Ascending aorta (tissue), 2 donors: ENCODE data around the gene DLX3. TPM values are rescaled to one million over a fixed set of nuclear protein-coding genes. Genes with fewer than 3 reads are reported as not detected.
A peak's percentile ranks its signal among the peaks of the same experiment; 100 is the strongest.

Experiments used
- DNase-seq, 2 donors: peaks; one replicate each; pipeline ENCODE4 v3.0.0-alpha.2; 2019; ENCODE audit warnings: low spot score in 2 of 2
- H3K27ac ChIP-seq, 2 donors: fragments of 200-600 bp; sonication (generic); one replicate each; pipeline ENCODE4 v1.5.1; 2016 to 2017; ENCODE audit warnings: mild to moderate bottlenecking in 1 of 2
- H3K27me3 ChIP-seq: fragments of 200-600 bp; sonication (generic); one replicate; pipeline ENCODE4 v1.5.1; 2017
- H3K36me3 ChIP-seq, 2 donors: fragments of 200-600 bp; sonication (generic); one replicate each; pipeline ENCODE4 v1.5.1; 2016
- H3K4me1 ChIP-seq, 2 donors: fragments of 200-600 bp; sonication (generic); one replicate each; pipeline ENCODE4 v1.5.1; 2016 to 2017; ENCODE audit warnings: mild to moderate bottlenecking in 1 of 2
- H3K4me3 ChIP-seq, 2 donors: fragments of 200-600 bp; sonication (generic); one replicate each; pipeline ENCODE4 v1.5.1; 2016 to 2017; ENCODE audit warnings: mild to moderate bottlenecking in 1 of 2
- H3K9me3 ChIP-seq, 2 donors: fragments of 200-600 bp; sonication (generic); one replicate each; pipeline ENCODE4 v1.5.1; 2016
- intact Hi-C: fragments of 100-400 bp; cut with DNase I; formaldehyde crosslinking; loops from one replicate; pipeline ENCODE4 v1.15.1; 2023
- total RNA-seq: library from RNA; depleted of rRNA; stranded (reverse); fragments of >200 nt; gene quantifications from one replicate; pipeline ENCODE4 v1.1.0, GENCODE V29; 2016
- TF ChIP-seq, protein P1 (sequence below), 3 experiments: fragments of 200-600 bp in 2 of 3; fragments of 450-650 bp in 1 of 3; sonication (generic) in 2 of 3; IDR thresholded peaks; one replicate each; pipeline ENCODE4 v1.5.1; 2016 to 2019; ENCODE audit warnings: antibody characterized with exemption in 3 of 3, mild to moderate bottlenecking in 1 of 3, moderate library complexity in 1 of 3

Gene DLX3
- total RNA-seq, 1 donor from 2014 or later: 1.6 TPM

DNA sequence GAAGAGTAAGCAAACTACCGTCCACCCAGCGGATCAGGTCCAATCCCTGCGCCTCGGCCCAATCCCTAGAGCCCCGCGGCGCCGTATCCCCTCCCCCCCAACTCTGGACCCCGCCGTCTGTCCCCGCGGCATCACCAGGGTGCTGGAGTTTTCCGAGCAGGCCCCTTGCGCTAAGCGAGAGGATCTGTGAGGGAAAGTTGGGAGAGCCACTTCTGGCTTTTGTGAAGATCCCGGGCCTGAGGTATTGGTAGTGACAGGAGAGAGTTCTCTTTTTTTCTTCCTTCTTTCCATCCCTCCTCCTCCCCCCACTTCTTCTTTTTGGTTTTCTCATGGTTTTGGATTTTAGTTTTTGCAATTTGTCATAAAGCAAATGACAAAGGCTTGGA lies 29.5 kb downstream of the DLX3 start:
- peaks cover 9 to 31% of the 10 kb centered on the region in 2 donors for H3K4me1 ChIP-seq
- H3K27me3 ChIP-seq: peaks cover 33% of the 10 kb centered on the region
- intact Hi-C loops: no loop called here
- TF ChIP-seq, protein P1, sequence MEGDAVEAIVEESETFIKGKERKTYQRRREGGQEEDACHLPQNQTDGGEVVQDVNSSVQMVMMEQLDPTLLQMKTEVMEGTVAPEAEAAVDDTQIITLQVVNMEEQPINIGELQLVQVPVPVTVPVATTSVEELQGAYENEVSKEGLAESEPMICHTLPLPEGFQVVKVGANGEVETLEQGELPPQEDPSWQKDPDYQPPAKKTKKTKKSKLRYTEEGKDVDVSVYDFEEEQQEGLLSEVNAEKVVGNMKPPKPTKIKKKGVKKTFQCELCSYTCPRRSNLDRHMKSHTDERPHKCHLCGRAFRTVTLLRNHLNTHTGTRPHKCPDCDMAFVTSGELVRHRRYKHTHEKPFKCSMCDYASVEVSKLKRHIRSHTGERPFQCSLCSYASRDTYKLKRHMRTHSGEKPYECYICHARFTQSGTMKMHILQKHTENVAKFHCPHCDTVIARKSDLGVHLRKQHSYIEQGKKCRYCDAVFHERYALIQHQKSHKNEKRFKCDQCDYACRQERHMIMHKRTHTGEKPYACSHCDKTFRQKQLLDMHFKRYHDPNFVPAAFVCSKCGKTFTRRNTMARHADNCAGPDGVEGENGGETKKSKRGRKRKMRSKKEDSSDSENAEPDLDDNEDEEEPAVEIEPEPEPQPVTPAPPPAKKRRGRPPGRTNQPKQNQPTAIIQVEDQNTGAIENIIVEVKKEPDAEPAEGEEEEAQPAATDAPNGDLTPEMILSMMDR (IDR thresholded peaks at IDR 0.05): no peak
- no peak for DNase-seq
- H3K36me3 ChIP-seq: no peaks in the 10 kb centered on the region
- H3K4me3 ChIP-seq: no peak overlapping the region
- H3K9me3 ChIP-seq: no peaks in the 10 kb centered on the region
- no peak overlapping the region for H3K27ac ChIP-seq

DNA sequence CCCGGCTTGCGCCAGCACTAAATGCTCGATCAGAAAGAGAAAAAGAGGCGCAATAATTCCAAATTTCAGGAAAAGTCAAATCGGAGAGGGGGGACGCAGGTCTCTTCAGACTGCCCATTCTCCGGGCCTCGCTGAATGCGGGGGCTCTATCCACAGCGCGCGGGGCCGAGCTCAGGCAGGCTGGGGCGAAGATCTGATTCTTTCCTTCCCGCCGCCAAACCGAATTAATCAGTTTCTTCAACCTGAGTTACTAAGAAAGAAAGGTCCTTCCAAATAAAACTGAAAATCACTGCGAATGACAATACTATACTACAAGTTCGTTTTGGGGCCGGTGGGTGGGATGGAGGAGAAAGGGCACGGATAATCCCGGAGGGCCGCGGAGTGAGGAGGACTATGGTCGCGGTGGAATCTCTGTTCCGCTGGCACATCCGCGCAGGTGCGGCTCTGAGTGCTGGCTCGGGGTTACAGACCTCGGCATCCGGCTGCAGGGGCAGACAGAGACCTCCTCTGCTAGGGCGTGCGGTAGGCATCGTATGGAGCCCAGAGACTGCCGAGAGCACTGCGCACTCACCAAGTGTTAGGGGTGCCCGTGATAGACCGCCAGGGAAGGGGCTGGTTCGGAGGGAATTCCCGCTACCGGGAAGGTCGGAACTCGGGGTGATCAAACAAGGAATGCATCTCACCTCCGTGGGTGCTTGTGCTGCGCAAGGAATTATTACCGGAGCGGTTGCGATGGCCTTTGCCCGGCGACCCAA lies 30.1 kb downstream of the DLX3 start:
- DNase-seq: no peak
- Histone ChIP-seq H3K9me3 (no peaks in the 10 kb centered on the region), H3K4me1 (peaks cover 9 to 31% of the 10 kb centered on the region in 2 donors), H3K27me3 (peaks cover 33% of the 10 kb centered on the region), H3K27ac (no peak overlapping the region), H3K4me3 (no peak overlapping the region), H3K36me3 (no peaks in the 10 kb centered on the region)
- TF ChIP-seq, protein P1 (IDR thresholded peaks at IDR 0.05): no peak
- intact Hi-C loops: no loop called here

DNA sequence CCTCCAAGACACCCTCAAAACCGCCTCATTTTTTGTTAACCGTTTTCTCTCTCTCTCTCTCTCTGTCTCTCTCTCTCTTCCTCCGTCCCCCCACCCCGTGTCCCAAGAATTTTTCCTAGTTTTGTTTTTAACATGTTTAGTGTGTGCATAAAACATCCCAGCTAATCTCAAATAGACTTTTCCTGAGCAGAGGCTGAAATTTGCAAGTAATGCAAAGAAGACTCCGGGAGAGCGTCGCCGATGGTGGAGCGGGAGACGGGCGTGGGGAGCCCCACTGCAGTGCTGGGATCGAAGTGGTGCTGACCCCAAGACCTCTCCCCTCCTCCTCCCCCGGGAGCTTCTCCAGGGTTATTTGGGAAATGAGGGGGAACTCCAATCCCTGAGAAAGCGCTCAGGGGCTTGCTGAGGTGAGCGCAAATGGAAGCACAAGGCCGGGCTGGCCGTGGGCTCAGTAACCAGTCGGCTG lies 30.7 kb downstream of the DLX3 start:
- no peaks in the 10 kb centered on the region for H3K36me3 ChIP-seq
- H3K9me3 ChIP-seq: no peaks in the 10 kb centered on the region
- intact Hi-C loops: no loop called here
- H3K27me3 ChIP-seq: peaks cover 31% of the 10 kb centered on the region
- H3K27ac ChIP-seq: no peak overlapping the region
- TF ChIP-seq, protein P1 (IDR thresholded peaks at IDR 0.05): no peak
- H3K4me1 ChIP-seq: peaks cover 9 to 27% of the 10 kb centered on the region in 2 donors
- H3K4me3 ChIP-seq: peak overlapping the region in 1 of 2 donors; percentile 30
- DNase-seq: no peak

GRCh38 chr17:49963626-49964302 lies 31.3 kb downstream of the DLX3 start:
- DNase-seq: no peak
- Histone ChIP-seq H3K9me3 (no peaks in the 10 kb centered on the region), H3K27me3 (peaks cover 25% of the 10 kb centered on the region), H3K4me3 (peak overlapping the region; percentile 13 to 30), H3K4me1 (peaks cover 9 to 22% of the 10 kb centered on the region in 2 donors), H3K36me3 (no peaks in the 10 kb centered on the region), H3K27ac (no peak overlapping the region)
- intact Hi-C loops: no loop called here
- TF ChIP-seq, protein P1 (IDR thresholded peaks at IDR 0.05): no peak

DNA sequence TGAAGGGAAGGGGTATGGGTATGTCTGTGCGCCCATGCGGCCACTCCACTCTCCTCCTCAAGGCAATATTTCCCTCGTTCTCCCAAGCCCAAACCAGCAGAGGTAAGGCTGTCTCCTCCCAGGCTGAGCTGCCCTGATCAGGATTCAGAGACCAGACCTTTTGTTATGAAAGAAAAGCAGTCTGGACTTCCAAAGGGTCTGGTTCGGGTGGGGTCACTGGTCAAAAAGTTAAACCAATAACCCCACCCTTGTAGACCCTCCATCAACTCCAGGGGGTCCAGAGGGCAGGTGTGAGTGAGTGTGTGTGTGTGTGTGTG lies 31.8 kb downstream of the DLX3 start:
- TF ChIP-seq, protein P1 (IDR thresholded peaks at IDR 0.05): no peak
- peaks cover 24% of the 10 kb centered on the region for H3K27me3 ChIP-seq
- H3K27ac ChIP-seq: no peak overlapping the region
- peaks cover 9 to 19% of the 10 kb centered on the region in 2 donors for H3K4me1 ChIP-seq
- no peaks in the 10 kb centered on the region for H3K9me3 ChIP-seq
- intact Hi-C loops: no loop called here
- no peak for DNase-seq
- H3K36me3 ChIP-seq: no peaks in the 10 kb centered on the region
- H3K4me3 ChIP-seq: no peak overlapping the region
